ENCODE measurements around the gene BCAS3. TPM values are rescaled to one million over a fixed set of nuclear protein-coding genes. Genes with fewer than 3 reads are reported as not detected.

The BCAS3 gene
- total RNA-seq, 3 donors from 2014 or later, result 3.6 to 4.2 (median 4.1) TPM

GRCh38 chr17:61406537-61406845 is 728.8 kb downstream of the BCAS3 start:
- Mint-ChIP-seq H3K4me3 (no peak overlapping the region), H3K9me3 (no peaks in the 10 kb centered on the region), H3K27me3 (ENCODE audit: low read depth) (peaks cover 69% of the 10 kb centered on the region), H3K4me1 (ENCODE audit: low read depth) (peaks cover 38% of the 10 kb centered on the region), H3K36me3 (ENCODE audit: insufficient read depth) (no peaks in the 10 kb centered on the region)
- DNase-seq (no peak), ATAC-seq (no peak)

GRCh38 chr17:61406971-61407911 is 729.6 kb downstream of the BCAS3 start:
- Mint-ChIP-seq H3K9me3 (no peaks in the 10 kb centered on the region), H3K4me3 (no peak overlapping the region), H3K4me1 (ENCODE audit: low read depth) (peaks cover 36% of the 10 kb centered on the region), H3K36me3 (ENCODE audit: insufficient read depth) (no peaks in the 10 kb centered on the region), H3K27me3 (ENCODE audit: low read depth) (peaks cover 65% of the 10 kb centered on the region)
- no peak for DNase-seq
- no peak for ATAC-seq

- no peaks in the 10 kb centered on the region for H3K36me3 Mint-ChIP-seq (ENCODE audit: insufficient read depth)
- H3K27me3 Mint-ChIP-seq (ENCODE audit: low read depth), result peaks cover 54% of the 10 kb centered on the region
- no peak for ATAC-seq
- no peaks in the 10 kb centered on the region for H3K9me3 Mint-ChIP-seq
- H3K4me3 Mint-ChIP-seq, result peak overlapping the region; percentile 61
- peaks cover 25% of the 10 kb centered on the region for H3K4me1 Mint-ChIP-seq (ENCODE audit: low read depth)
- DNase-seq, result no peak
Measured at GRCh38 chr17:61408151-61409041, 730.7 kb downstream of the BCAS3 start.

- DNase-seq, result no peak
- H3K9me3 Mint-ChIP-seq, result no peaks in the 10 kb centered on the region
- peaks cover 17% of the 10 kb centered on the region for H3K4me1 Mint-ChIP-seq (ENCODE audit: low read depth)
- H3K27me3 Mint-ChIP-seq (ENCODE audit: low read depth), result peaks cover 46% of the 10 kb centered on the region
- no peaks in the 10 kb centered on the region for H3K36me3 Mint-ChIP-seq (ENCODE audit: insufficient read depth)
- peak; percentile 28 to 35 for ATAC-seq
- peak overlapping the region; percentile 68 for H3K4me3 Mint-ChIP-seq
Measured at GRCh38 chr17:61409301-61410112, 731.9 kb downstream of the BCAS3 start.

GRCh38 chr17:61410141-61411010 is 732.7 kb downstream of the BCAS3 start:
- DNase-seq (peak; percentile 73), ATAC-seq (peak; percentile 46 to 50)
- Mint-ChIP-seq H3K4me1 (ENCODE audit: low read depth) (peaks cover 17% of the 10 kb centered on the region), H3K4me3 (peak overlapping the region; percentile 68), H3K36me3 (ENCODE audit: insufficient read depth) (no peaks in the 10 kb centered on the region), H3K27me3 (ENCODE audit: low read depth) (peaks cover 43% of the 10 kb centered on the region), H3K9me3 (no peaks in the 10 kb centered on the region)

- H3K4me1 Mint-ChIP-seq (ENCODE audit: low read depth), result peaks cover 17% of the 10 kb centered on the region
- DNase-seq, result no peak
- no peaks in the 10 kb centered on the region for H3K9me3 Mint-ChIP-seq
- H3K36me3 Mint-ChIP-seq (ENCODE audit: insufficient read depth), result no peaks in the 10 kb centered on the region
- no peak overlapping the region for H3K4me3 Mint-ChIP-seq
- no peak for ATAC-seq
- peaks cover 42% of the 10 kb centered on the region for H3K27me3 Mint-ChIP-seq (ENCODE audit: low read depth)
Measured at GRCh38 chr17:61411011-61411260, 733.3 kb downstream of the BCAS3 start.

GRCh38 chr17:61411261-61412142 is 733.9 kb downstream of the BCAS3 start:
- H3K36me3 Mint-ChIP-seq (ENCODE audit: insufficient read depth), result no peaks in the 10 kb centered on the region
- H3K27me3 Mint-ChIP-seq (ENCODE audit: low read depth), result peaks cover 37% of the 10 kb centered on the region
- no peak for DNase-seq
- H3K9me3 Mint-ChIP-seq, result no peaks in the 10 kb centered on the region
- peak overlapping the region; percentile 54 for H3K4me3 Mint-ChIP-seq
- peaks cover 17% of the 10 kb centered on the region for H3K4me1 Mint-ChIP-seq (ENCODE audit: low read depth)
- peak; percentile 3 to 7 for ATAC-seq

GRCh38 chr17:61412143-61412859 is 734.6 kb downstream of the BCAS3 start:
- DNase-seq (peak; percentile 74), ATAC-seq (peak; percentile 75 to 77)
- Mint-ChIP-seq H3K36me3 (ENCODE audit: insufficient read depth) (no peaks in the 10 kb centered on the region), H3K27me3 (ENCODE audit: low read depth) (peaks cover 33% of the 10 kb centered on the region), H3K9me3 (no peaks in the 10 kb centered on the region), H3K4me3 (peak overlapping the region; percentile 61), H3K4me1 (ENCODE audit: low read depth) (peaks cover 17% of the 10 kb centered on the region)

GRCh38 chr17:61412860-61413660 is 735.4 kb downstream of the BCAS3 start:
- Mint-ChIP-seq H3K4me3 (peak overlapping the region; percentile 63), H3K4me1 (ENCODE audit: low read depth) (peaks cover 17% of the 10 kb centered on the region), H3K9me3 (no peaks in the 10 kb centered on the region), H3K27me3 (ENCODE audit: low read depth) (peaks cover 30% of the 10 kb centered on the region), H3K36me3 (ENCODE audit: insufficient read depth) (no peaks in the 10 kb centered on the region)
- no peak for DNase-seq
- peak in 1 of 2 donors; percentile 1 for ATAC-seq

GRCh38 chr17:61413661-61414126 is 736.0 kb downstream of the BCAS3 start:
- Mint-ChIP-seq H3K9me3 (no peaks in the 10 kb centered on the region), H3K4me3 (no peak overlapping the region), H3K4me1 (ENCODE audit: low read depth) (peaks cover 14% of the 10 kb centered on the region), H3K27me3 (ENCODE audit: low read depth) (peaks cover 25% of the 10 kb centered on the region), H3K36me3 (ENCODE audit: insufficient read depth) (no peaks in the 10 kb centered on the region)
- no peak for DNase-seq
- ATAC-seq, result no peak

GRCh38 chr17:61414141-61414935 is 736.7 kb downstream of the BCAS3 start:
- peaks cover 26% of the 10 kb centered on the region for H3K27me3 Mint-ChIP-seq (ENCODE audit: low read depth)
- no peak overlapping the region for H3K4me3 Mint-ChIP-seq
- no peaks in the 10 kb centered on the region for H3K36me3 Mint-ChIP-seq (ENCODE audit: insufficient read depth)
- no peak for ATAC-seq
- no peaks in the 10 kb centered on the region for H3K9me3 Mint-ChIP-seq
- H3K4me1 Mint-ChIP-seq (ENCODE audit: low read depth), result peaks cover 12% of the 10 kb centered on the region
- DNase-seq, result no peak
